ENCODE data around the gene IRAK2. TPM values are rescaled to one million over a fixed set of nuclear protein-coding genes. Genes with fewer than 3 reads are reported as not detected.

The IRAK2 gene
- total RNA-seq (2013) = 1.7 TPM
- 1 to 10 TPM in 2 of 3 donors, under 1 TPM in 1; 0.78 to 2.0 (median 1.5) TPM for polyA plus RNA-seq
- polyA minus RNA-seq = 1.8 and 2.8 TPM in 2 replicates
- total RNA-seq = 137 to 1,433 (median 313) reads per million in 11 experiments

DNA sequence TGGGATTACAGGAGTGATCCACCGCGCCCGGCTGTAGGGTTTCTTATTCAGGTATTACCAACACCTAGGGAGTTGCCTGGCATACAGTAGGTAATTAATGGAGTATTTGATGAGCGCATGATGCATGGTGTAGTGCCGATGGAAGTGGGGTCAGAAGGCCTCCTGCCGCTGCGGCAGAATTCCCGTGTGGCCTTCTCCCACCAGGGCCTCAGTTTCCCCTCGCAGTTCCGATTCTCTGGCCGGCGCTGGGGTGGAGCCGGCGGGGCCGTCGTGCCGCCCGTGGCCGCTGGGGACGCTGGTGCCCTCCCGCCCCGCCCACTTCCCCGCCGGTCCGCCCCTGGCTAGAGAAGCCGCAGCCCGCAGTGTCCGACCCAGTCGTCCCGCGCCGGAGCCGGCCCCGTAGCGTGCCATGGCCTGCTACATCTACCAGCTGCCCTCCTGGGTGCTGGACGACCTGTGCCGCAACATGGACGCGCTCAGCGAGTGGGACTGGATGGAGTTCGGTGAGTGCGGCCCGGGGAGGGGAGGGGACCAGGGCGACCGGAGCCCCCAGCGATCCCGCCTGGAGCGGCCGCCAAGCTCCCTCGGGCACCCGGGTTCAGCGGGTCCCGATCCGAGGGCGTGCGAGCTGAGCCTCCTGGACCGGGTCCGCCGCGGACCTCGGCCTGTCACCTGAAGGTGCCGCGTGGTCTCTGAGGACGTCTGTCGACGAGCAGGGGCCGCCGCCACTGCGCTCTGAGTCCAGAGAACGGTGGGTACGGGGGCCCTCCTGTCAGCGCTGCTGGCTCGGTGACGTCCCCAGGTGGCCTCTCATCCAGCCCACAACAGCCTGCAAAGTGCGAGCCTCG, at the start of gene IRAK2:
IRAK2 (plus strand) TSS at position 374 of the 848 bp plus-strand sequence; CDS start at position 410, 36 bp downstream.
- peak within 1 kb of the TSS; percentile 84 to 87 for H3K4me3 Mint-ChIP-seq
- peaks cover 14 to 16% of the 10 kb centered on the region in 2 donors for H3K36me3 Mint-ChIP-seq
- intact Hi-C loops (cut with micrococcal nuclease) = loop anchor here (1.0 to 10.0 kb wide), 5 partner anchors 9 to 83 kb away; partner anchors contain the start of genes BRK1 (in 1 of the 2) and TATDN2 (in 1 of the 2)
- Histone ChIP-seq H3K4me3 (replicated peaks in 1 of 3; ENCODE audit: low read depth in 2 of 3, low read length in 3 of 3) (peak within 1 kb of the TSS; percentile 58 to 88 (median 64)), H3K4me1 (ENCODE audit: control insufficient read depth in 1 of 2, insufficient read depth in 2 of 2, low read length in 2 of 2) (peaks cover 21 to 33% of the 10 kb centered on the region in 2 donors), H3K9me3 (replicated peaks in 1 of 2; ENCODE audit: control insufficient read depth in 1 of 2, insufficient read depth in 1 of 2, low read length in 2 of 2) (peaks cover 11 to 13% of the 10 kb centered on the region in 2 donors), H2AFZ (ENCODE audit: insufficient read depth, low read depth, low read length, poor library complexity, severe bottlenecking) (peak within 1 kb of the TSS; percentile 76), H3K36me3 (replicated peaks in 1 of 2; ENCODE audit: control insufficient read depth in 1 of 2, insufficient read depth in 2 of 2, low read length in 2 of 2) (no peaks in the 10 kb centered on the region), H3K79me2 (ENCODE audit: insufficient read depth, low read length) (no peaks in the 10 kb centered on the region), H3K27ac (ENCODE audit: low read depth in 1 of 2, low read length in 2 of 2) (peak within 1 kb of the TSS in 1 of 2 donors; percentile 83), H3K27me3 (ENCODE audit: control insufficient read depth in 2 of 2, insufficient read depth in 2 of 2, low read length in 2 of 2) (no peaks in the 10 kb centered on the region), H4K20me1 (ENCODE audit: insufficient read depth, low read length) (no peaks in the 10 kb centered on the region), H3K4me2 (replicated peaks; ENCODE audit: extremely low read depth, low read length, poor library complexity, severe bottlenecking) (peak within 1 kb of the TSS; percentile 79), H3K9ac (ENCODE audit: insufficient read depth, low read length, poor library complexity, severe bottlenecking) (peak within 1 kb of the TSS; percentile 90)
- H3K27me3 Mint-ChIP-seq (ENCODE audit: low read depth in 3 of 3) = peaks cover 0 to 1% (median 0%) of the 10 kb centered on the region in 3 donors
- peaks cover 33% of the 10 kb centered on the region for H3K4me1 Mint-ChIP-seq
- under 1% methylated on average over 67 of the region's 76 CpGs for WGBS (ENCODE audit: insufficient coverage)
- peak; percentile 99 for TF ChIP-seq CTCF (IDR thresholded peaks at IDR 0.05)
- peak within 1 kb of the TSS; percentile 73 to 94 (median 76) for H3K27ac Mint-ChIP-seq
- DNase-seq = peak; percentile 76 to 87 (median 79)
- peaks cover 9 to 22% (median 15%) of the 10 kb centered on the region in 7 donors for H3K9me3 Mint-ChIP-seq

Data from CD14-positive monocyte (primary cell).